Activated CD8-positive, alpha-beta T cell treated with anti-CD3 and anti-CD28 coated beads for 36 hours (primary cell): ENCODE measurements around the gene CTNNB1. TPM values are rescaled to one million over a fixed set of nuclear protein-coding genes. Genes with fewer than 3 reads are reported as not detected.

Experiments used
- ATAC-seq: fragments of 200-7000 bp; cut with Tn5 transposase; one replicate; pipeline ENCODE4 v1.10.0; 2021; ENCODE audit warnings: mild to moderate bottlenecking, moderate library complexity
- CTCF ChIA-PET: fragments of 350-600 bp; sonication (Branson Sonifier 250); formaldehyde crosslinking; loops from one replicate; lab custom pipeline; 2021; ENCODE audit warnings: antibody characterized with exemption; lab: Charles Lee
- POLR2A ChIA-PET: fragments of 350-600 bp; sonication (Branson Sonifier 250); formaldehyde crosslinking; loops from one replicate; lab custom pipeline; 2021; ENCODE audit warnings: antibody characterized with exemption; lab: Charles Lee
- DNase-seq: peaks from one replicate; pipeline ENCODE4 v3.0.0-alpha.2; 2020
- H3K27ac Mint-ChIP-seq: one replicate; pipeline ENCODE4 v1.8.0; 2021; ENCODE audit warnings: mild to moderate bottlenecking, mixed read lengths
- H3K27me3 Mint-ChIP-seq: one replicate; pipeline ENCODE4 v1.8.0; 2021; ENCODE audit warnings: mixed read lengths
- H3K36me3 Mint-ChIP-seq: one replicate; pipeline ENCODE4 v1.8.0; 2021; ENCODE audit warnings: low read depth, mixed read lengths
- H3K4me1 Mint-ChIP-seq: one replicate; pipeline ENCODE4 v1.8.0; 2021; ENCODE audit warnings: low read depth, mixed read lengths
- H3K4me3 Mint-ChIP-seq: one replicate; pipeline ENCODE4 v1.8.0; 2021; ENCODE audit warnings: mild to moderate bottlenecking, moderate library complexity, mixed read lengths
- H3K9me3 Mint-ChIP-seq: one replicate; pipeline ENCODE4 v1.8.0; 2021; ENCODE audit warnings: mixed read lengths
- CTCF ChIP-seq: fragments of 200-600 bp; IDR thresholded peaks from one replicate; pipeline ENCODE4 v1.8.0; 2022; ENCODE audit warnings: antibody characterized with exemption, mild to moderate bottlenecking
- intact Hi-C: fragments of 100-400 bp; cut with micrococcal nuclease; formaldehyde crosslinking; loops from one replicate; pipeline ENCODE4 v1.10.0; 2022
- total RNA-seq, 2 experiments: library from RNA; stranded (reverse); gene quantifications; one replicate each; pipeline ENCODE4 v1.2.3, GENCODE V29; 2021

Gene CTNNB1
- total RNA-seq, 2 experiments from 2014 or later: 99.9 to 104 TPM

GRCh38 chr3:41244620-41245336 is 45.5 kb downstream of the CTNNB1 start:
- H3K27me3 Mint-ChIP-seq: no peaks in the 10 kb centered on the region
- no peak overlapping the region for H3K4me3 Mint-ChIP-seq
- intact Hi-C loops: no loop called here
- ChIA-PET POLR2A (interaction anchor here (0.6 to 4.6 kb wide), 3 partner anchors 9 to 68 kb away, joined by 3 to 14 read pairs (median 4); partner anchors contain the start of gene CTNNB1), CTCF (no interaction called here)
- peaks cover 13% of the 10 kb centered on the region for H3K36me3 Mint-ChIP-seq
- ATAC-seq (no peak), DNase-seq (no peak)
- no peaks in the 10 kb centered on the region for H3K9me3 Mint-ChIP-seq
- no peaks in the 10 kb centered on the region for H3K4me1 Mint-ChIP-seq
- no peak overlapping the region for H3K27ac Mint-ChIP-seq
- TF ChIP-seq CTCF: no peak

DNA sequence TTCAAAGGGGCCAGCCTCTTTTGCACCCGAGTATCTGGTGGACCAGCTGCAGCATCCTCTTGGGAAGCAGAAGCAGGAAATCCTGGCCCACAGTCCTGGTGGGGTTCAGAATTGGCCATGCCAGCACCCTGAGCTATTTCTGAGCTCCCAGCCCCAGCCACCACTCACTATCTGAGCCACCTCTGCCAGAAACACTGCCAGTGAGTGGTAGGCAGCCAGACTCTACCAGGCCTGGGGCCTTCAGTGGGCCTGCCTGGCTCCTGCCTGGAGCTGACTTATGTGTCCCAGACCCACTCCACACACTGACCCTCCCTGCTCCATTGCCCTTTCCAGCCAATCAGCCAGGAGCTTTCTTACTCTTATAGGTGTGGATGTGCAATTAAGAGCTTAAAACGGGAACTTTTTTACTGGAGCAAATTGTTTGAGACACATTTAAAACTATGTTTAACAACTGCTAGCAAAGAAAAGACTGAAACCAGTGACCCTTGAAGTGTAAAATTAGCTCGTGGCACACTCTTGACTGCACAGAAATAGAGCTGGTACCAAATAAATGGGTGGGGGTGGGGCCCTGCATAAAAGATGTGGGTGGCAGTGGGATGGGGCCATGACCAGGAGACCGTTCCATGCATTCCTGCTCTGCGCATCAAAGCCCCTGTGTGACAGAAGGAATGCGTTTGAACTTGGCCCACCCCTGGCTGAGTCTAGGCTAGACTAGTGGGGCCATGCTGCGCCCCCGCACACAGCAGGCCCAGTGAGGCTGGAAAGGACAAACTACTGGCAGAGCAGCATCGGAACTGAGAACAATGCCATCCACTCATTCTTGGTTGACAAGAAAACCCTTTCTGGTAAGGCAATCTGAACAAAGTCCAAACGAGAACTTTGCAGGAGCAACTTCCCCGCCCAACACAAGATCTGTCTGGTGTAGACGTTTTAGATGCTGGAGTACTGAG is 48.0 kb downstream of the CTNNB1 start:
- intact Hi-C loops: no loop called here
- POLR2A ChIA-PET: interaction anchor here (0.5 kb wide), 1 partner anchor 46 kb away, joined by 3 read pairs; no protein-coding TSS in a partner anchor
- no peaks in the 10 kb centered on the region for H3K9me3 Mint-ChIP-seq
- DNase-seq: no peak
- no peaks in the 10 kb centered on the region for H3K27me3 Mint-ChIP-seq
- CTCF ChIA-PET: no interaction called here
- ATAC-seq: no peak
- no peaks in the 10 kb centered on the region for H3K36me3 Mint-ChIP-seq
- no peaks in the 10 kb centered on the region for H3K4me1 Mint-ChIP-seq
- H3K27ac Mint-ChIP-seq: no peak overlapping the region
- no peak for TF ChIP-seq CTCF
- H3K4me3 Mint-ChIP-seq: no peak overlapping the region

DNA sequence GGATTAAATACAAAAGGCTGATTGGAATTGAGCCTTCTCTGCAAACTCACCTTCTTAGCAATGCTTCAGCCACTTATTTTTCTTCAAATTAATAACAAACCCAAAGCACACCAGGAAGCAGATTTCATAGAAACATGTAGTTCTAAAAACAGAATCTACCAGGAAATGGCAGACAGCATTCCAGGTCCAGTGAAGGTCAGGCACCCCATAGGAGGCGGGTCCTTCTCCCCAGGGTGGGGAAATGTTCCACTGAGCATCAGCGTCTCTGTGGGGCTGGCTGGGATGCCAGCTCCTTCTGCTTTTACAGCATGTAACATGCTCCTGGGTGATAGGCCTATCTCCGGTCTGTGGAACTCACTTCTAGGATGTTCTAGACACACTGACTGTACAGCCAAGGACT is 49.2 kb downstream of the CTNNB1 start:
- Mint-ChIP-seq H3K27ac (no peak overlapping the region), H3K4me1 (no peaks in the 10 kb centered on the region), H3K4me3 (no peak overlapping the region), H3K9me3 (no peaks in the 10 kb centered on the region), H3K27me3 (no peaks in the 10 kb centered on the region), H3K36me3 (no peaks in the 10 kb centered on the region)
- no peak for TF ChIP-seq CTCF
- intact Hi-C loops: no loop called here
- DNase-seq: no peak
- POLR2A ChIA-PET: interaction anchor here (0.6 kb wide), 1 partner anchor 9 kb away, joined by 3 read pairs; no protein-coding TSS in a partner anchor
- ATAC-seq: no peak
- CTCF ChIA-PET: no interaction called here

DNA sequence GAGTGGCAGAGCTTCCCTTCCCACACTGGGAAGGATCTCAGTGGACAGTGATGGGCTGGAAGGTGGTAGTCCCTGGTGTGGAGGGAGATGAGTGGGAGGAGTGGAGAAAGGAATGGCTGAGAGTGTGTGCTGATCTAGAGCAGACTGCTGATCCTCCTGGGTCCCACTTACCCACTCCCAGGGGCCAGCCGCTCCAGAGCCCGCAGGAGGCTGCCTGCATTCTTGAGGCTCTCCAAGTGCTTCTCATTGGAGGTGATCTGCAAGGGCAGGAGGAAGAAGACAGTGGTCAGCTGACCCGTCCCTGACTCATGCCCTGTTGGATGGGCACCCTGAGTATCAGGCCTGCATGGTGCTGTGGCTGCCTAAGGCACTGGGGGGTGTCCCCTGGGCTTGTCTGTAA is 50.0 kb downstream of the CTNNB1 start:
- no peaks in the 10 kb centered on the region for H3K9me3 Mint-ChIP-seq
- CTCF ChIA-PET: no interaction called here
- POLR2A ChIA-PET: no interaction called here
- no peak overlapping the region for H3K27ac Mint-ChIP-seq
- intact Hi-C loops: no loop called here
- no peaks in the 10 kb centered on the region for H3K27me3 Mint-ChIP-seq
- ATAC-seq (no peak), DNase-seq (no peak)
- H3K36me3 Mint-ChIP-seq: no peaks in the 10 kb centered on the region
- no peak overlapping the region for H3K4me3 Mint-ChIP-seq
- H3K4me1 Mint-ChIP-seq: no peaks in the 10 kb centered on the region
- no peak for TF ChIP-seq CTCF
